Osteocyte (in vitro differentiated cells): ENCODE data around the gene ZNF516. TPM values are rescaled to one million over a fixed set of nuclear protein-coding genes. Genes with fewer than 3 reads are reported as not detected.

Source experiments
- DNase-seq: peaks from one replicate; pipeline ENCODE4 v3.0.0; 2021; ENCODE audit warnings: mixed read lengths; ENCODE audit not compliant: unreplicated experiment; ENCODE audit errors: extremely low spot score
- H3K27ac Mint-ChIP-seq: one replicate; pipeline ENCODE4 v1.8.0; 2021; ENCODE audit warnings: mild to moderate bottlenecking, mixed read lengths; ENCODE audit not compliant: unreplicated experiment
- H3K27me3 Mint-ChIP-seq: one replicate; pipeline ENCODE4 v1.8.0; 2021; ENCODE audit warnings: mixed read lengths; ENCODE audit not compliant: unreplicated experiment
- H3K36me3 Mint-ChIP-seq: one replicate; pipeline ENCODE4 v1.8.0; 2021; ENCODE audit warnings: mixed read lengths; ENCODE audit not compliant: unreplicated experiment
- H3K4me1 Mint-ChIP-seq: one replicate; pipeline ENCODE4 v1.8.0; 2021; ENCODE audit warnings: mixed read lengths; ENCODE audit not compliant: unreplicated experiment
- H3K4me3 Mint-ChIP-seq: one replicate; pipeline ENCODE4 v1.8.0; 2021; ENCODE audit warnings: mild to moderate bottlenecking, moderate library complexity, mixed read lengths; ENCODE audit not compliant: unreplicated experiment
- H3K9me3 Mint-ChIP-seq: one replicate; pipeline ENCODE4 v1.8.0; 2021; ENCODE audit warnings: mixed read lengths; ENCODE audit not compliant: unreplicated experiment
- total RNA-seq: library from RNA; stranded (reverse); gene quantifications from 2 replicates; pipeline ENCODE4 v1.2.1, GENCODE V29; 2021
- TF ChIP-seq, protein P1 (sequence below): fragments of 200-600 bp; sonication (generic); IDR thresholded peaks from 2 replicates; pipeline ENCODE4 v1.5.0; 2021; ENCODE audit warnings: antibody characterized with exemption, mild to moderate bottlenecking, moderate library complexity

Gene ZNF516
- total RNA-seq, 1 donor from 2014 or later, result 36.3 TPM

DNA sequence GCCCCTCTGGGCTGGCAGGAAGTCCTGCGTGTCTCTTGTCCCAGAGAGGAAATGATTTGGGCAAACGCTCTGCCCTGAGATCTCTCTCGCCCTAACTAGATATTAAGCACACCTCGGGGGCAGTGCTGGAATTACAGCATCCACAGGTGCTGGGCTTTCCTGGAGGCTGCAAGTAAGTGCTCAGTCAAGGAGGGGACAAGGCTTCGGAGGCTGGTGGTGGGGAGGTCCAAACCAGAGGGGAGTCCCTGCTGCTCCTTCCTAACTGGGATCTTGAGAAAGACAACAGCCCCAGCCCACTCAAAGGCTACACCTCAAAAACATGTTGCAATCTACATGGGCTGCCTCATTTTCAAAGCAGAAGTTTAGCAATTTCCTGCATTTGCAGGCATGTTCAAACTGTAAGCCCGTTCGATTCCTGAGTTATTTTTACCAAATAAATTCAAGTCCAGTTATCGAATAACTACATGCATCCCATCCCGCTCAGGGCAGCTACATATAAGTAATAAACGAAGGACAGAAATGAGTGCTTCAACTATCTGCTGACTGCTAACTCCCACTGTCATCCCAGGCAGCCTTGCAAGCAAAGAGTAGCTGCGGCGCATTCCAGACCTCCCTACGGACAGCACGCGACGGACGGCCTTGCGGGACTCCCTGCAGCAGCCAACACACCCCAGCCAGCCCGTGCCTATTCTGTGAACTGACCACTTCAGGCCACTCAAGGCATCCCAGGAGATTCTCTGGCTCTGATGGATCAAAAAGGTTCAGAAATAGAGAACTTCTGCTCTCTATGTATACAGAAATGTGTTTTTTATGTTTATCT lies 27.5 kb downstream of the ZNF516 start:
- Mint-ChIP-seq H3K4me3 (no peak overlapping the region), H3K4me1 (peaks cover 10% of the 10 kb centered on the region), H3K9me3 (no peaks in the 10 kb centered on the region), H3K27me3 (no peaks in the 10 kb centered on the region), H3K36me3 (no peaks in the 10 kb centered on the region), H3K27ac (no peak overlapping the region)
- TF ChIP-seq, protein P1, sequence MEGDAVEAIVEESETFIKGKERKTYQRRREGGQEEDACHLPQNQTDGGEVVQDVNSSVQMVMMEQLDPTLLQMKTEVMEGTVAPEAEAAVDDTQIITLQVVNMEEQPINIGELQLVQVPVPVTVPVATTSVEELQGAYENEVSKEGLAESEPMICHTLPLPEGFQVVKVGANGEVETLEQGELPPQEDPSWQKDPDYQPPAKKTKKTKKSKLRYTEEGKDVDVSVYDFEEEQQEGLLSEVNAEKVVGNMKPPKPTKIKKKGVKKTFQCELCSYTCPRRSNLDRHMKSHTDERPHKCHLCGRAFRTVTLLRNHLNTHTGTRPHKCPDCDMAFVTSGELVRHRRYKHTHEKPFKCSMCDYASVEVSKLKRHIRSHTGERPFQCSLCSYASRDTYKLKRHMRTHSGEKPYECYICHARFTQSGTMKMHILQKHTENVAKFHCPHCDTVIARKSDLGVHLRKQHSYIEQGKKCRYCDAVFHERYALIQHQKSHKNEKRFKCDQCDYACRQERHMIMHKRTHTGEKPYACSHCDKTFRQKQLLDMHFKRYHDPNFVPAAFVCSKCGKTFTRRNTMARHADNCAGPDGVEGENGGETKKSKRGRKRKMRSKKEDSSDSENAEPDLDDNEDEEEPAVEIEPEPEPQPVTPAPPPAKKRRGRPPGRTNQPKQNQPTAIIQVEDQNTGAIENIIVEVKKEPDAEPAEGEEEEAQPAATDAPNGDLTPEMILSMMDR, result no peak
- DNase-seq, result no peak

DNA sequence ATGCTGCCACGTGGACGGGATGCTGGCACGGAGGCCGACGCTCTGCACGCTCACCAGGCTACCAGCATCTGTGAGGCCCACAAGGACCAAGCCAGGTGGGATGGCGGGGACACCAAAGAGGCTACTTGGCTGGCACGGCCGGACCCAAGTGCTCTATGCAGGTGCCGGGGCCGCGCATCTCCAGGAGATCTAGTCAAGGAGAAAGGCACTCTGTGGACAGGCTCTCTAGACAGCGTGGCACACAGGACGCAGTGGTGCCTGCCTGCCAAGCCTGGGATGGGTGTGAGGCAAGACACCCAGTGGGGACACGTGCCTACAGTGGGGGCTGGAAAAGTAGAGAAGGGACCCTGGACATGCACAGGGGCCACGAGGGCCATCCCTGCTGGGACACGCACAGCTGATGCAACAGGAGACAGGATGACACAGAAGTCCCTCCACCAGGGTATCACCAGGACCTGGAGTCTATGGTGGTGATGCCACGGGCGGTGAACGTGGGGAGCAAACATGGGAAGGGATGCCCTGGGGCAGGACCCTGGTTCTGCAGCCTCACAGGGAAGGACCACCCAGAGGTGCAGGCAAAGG lies 28.5 kb downstream of the ZNF516 start:
- DNase-seq, result peak; percentile 77
- no peaks in the 10 kb centered on the region for H3K27me3 Mint-ChIP-seq
- no peak overlapping the region for H3K27ac Mint-ChIP-seq
- no peak overlapping the region for H3K4me3 Mint-ChIP-seq
- H3K4me1 Mint-ChIP-seq, result peaks cover 10% of the 10 kb centered on the region
- TF ChIP-seq, protein P1, result no peak
- H3K9me3 Mint-ChIP-seq, result no peaks in the 10 kb centered on the region
- H3K36me3 Mint-ChIP-seq, result peaks cover 7% of the 10 kb centered on the region

DNA sequence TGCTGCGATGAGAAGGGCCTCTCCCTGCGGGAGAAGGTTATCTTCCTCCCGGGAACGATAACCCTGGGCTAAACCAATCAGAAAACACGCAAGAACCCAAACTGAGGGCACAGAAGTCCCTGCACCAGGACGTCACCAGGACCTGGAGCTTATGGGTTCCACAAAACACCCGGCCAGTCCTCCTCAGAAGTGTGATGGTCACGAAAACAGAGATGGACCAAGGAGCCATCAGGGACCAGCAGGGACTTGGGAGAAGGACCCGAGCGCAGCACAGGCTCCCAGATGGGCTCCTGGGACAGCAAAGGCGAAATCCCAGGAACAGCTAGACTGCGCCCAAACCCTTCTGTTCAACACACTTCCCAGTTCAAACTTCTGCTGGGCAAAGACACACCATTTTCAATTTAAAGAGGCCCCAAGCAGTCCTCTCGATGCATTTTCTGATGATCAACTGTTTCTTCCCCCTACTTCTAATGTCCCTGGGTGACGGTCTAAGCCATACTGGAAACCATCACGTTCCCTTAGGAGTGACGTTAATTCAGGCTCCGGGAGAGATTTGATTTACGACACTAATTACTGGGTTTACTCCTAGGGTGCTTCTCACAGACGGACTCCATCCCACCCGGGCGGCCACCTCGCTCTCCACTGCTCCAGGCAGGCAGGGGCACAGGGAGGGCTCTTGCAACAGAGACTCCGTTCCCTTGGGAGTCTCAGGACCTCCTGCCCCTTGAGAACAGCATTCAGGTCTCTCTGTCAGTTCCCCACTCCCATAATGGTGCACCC lies 29.2 kb downstream of the ZNF516 start:
- no peaks in the 10 kb centered on the region for H3K9me3 Mint-ChIP-seq
- no peaks in the 10 kb centered on the region for H3K27me3 Mint-ChIP-seq
- TF ChIP-seq, protein P1, result no peak
- DNase-seq, result no peak
- no peak overlapping the region for H3K27ac Mint-ChIP-seq
- H3K4me3 Mint-ChIP-seq, result no peak overlapping the region
- peaks cover 8% of the 10 kb centered on the region for H3K4me1 Mint-ChIP-seq
- H3K36me3 Mint-ChIP-seq, result peaks cover 8% of the 10 kb centered on the region

DNA sequence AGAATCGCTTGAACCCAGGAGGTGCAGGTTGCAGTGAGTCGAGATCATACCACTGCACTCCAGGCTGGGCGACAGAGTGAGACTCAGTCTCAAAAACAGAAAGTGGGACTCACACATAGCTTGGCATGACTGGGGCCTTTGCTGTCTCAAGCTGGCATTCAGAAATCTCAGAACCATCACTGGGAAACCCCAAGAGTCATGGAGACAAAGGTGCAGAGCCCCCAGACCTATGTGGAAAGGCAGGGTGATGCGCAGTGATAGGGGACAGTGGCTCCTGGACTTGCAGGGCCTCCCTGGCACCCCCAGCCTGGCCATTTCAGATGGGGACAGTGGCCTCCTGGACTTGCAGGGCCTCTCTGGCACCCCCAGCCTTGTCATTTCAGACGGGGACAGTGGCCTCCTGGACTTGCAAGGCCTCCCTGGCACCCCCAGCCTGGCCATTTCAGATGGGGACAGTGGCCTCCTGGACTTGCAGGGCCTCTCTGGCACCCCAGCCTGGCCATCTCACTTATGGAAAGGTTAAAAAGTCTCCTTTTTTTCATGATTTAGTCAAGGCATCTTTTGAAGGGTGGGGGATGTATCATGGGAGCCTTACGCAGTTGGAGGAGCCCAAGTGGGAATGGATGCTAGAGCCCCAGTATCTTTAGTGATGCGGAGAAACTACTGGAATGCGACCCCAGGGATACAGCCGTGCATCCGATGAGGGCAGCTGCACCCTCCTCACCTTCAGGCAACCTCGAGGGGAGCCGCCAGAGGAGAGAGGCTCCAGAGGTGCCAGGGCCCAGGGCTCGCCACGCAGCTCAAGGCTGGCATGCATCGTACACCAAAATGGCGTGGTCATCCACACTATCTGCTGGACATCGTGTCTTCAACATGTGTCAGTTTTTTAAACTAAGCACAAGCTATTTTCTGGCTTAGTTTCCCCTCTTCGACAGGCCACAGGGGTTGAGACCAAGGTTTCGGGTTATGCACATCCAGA lies 30.5 kb downstream of the ZNF516 start:
- no peaks in the 10 kb centered on the region for H3K27me3 Mint-ChIP-seq
- DNase-seq, result no peak
- no peak overlapping the region for H3K27ac Mint-ChIP-seq
- H3K9me3 Mint-ChIP-seq, result no peaks in the 10 kb centered on the region
- peaks cover 8% of the 10 kb centered on the region for H3K36me3 Mint-ChIP-seq
- peaks cover 18% of the 10 kb centered on the region for H3K4me1 Mint-ChIP-seq
- H3K4me3 Mint-ChIP-seq, result no peak overlapping the region
- TF ChIP-seq, protein P1, result no peak
